ENCODE measurements around the gene SYT17.

The SYT17 gene, protein sequence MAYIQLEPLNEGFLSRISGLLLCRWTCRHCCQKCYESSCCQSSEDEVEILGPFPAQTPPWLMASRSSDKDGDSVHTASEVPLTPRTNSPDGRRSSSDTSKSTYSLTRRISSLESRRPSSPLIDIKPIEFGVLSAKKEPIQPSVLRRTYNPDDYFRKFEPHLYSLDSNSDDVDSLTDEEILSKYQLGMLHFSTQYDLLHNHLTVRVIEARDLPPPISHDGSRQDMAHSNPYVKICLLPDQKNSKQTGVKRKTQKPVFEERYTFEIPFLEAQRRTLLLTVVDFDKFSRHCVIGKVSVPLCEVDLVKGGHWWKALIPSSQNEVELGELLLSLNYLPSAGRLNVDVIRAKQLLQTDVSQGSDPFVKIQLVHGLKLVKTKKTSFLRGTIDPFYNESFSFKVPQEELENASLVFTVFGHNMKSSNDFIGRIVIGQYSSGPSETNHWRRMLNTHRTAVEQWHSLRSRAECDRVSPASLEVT

DNA sequence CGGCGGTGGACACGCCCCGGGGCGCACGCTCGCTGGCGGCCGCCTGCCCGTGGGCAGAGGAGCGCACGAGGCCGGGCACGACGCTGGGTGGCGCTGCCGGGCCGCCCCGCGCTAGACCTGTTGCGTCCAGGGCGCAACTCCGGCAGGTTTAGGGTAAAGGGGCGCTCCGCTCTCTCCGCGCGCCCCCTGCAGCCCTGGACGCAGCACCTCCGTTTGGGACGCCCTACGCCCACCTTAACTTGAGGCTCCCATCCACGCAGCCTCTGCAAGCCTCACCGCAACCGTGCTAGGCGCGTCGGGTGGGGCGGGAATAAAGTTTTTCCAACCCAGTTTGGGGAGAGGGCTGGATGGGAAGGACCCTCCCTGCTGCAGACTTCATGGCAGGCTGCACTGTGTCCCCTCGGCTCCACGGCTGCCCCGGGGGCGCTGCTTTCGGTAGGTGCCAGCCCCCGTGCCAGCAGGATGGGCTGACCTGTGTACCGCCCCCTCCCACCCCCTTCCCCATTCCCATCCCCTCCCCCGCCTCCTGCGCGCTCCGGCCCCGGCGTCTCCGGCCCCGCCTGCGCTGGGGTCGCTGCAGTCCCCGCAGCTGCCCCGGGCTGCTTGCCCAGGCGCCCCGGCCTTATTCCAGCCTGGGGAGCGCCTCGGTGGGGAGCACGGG lies at the start of gene SYT17:
Gene SYT17 (plus strand): TSS at position 531 of the 661 bp plus-strand sequence. CDS start 407 bp downstream, outside the sequence.
- DNase-seq (ENCODE audit: low read depth): no peak

DNA sequence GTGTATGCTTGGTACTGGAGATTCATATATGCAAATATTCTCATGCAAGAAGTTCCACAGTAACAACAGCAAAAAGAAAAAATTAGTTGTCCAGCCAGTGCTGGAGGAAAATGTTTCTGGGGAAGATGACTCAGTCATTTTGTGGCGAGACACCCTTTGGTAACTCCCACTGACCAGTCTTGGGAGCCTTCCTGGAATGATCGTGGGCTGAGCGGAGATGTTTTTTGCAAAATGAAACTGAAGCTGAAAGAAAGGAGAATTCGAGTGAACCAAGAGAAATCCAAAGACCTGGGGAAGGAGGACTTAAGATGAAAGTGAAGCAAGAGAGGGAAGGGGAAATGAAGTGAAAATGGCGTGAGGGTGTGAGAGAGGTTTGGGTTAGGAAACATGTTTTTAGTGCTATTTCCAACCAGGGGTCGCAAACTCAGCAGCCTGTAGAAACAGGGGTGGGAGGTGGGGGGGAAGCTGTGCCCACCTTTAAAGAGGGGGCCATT lies 49.1 kb upstream of the SYT17 start:
- TF ChIP-seq, protein P1, sequence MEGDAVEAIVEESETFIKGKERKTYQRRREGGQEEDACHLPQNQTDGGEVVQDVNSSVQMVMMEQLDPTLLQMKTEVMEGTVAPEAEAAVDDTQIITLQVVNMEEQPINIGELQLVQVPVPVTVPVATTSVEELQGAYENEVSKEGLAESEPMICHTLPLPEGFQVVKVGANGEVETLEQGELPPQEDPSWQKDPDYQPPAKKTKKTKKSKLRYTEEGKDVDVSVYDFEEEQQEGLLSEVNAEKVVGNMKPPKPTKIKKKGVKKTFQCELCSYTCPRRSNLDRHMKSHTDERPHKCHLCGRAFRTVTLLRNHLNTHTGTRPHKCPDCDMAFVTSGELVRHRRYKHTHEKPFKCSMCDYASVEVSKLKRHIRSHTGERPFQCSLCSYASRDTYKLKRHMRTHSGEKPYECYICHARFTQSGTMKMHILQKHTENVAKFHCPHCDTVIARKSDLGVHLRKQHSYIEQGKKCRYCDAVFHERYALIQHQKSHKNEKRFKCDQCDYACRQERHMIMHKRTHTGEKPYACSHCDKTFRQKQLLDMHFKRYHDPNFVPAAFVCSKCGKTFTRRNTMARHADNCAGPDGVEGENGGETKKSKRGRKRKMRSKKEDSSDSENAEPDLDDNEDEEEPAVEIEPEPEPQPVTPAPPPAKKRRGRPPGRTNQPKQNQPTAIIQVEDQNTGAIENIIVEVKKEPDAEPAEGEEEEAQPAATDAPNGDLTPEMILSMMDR (IDR thresholded peaks at IDR 0.05; ENCODE audit: low read depth, low read length, missing control alignments): no peak
- no peak for DNase-seq (ENCODE audit: low read depth)
- peak overlapping the region; percentile 44 for H3K4me3 ChIP-seq (ENCODE audit: low read depth, low read length)

More for the DNA sequence above, at the start of gene SYT17:
- TF ChIP-seq, protein P1 (IDR thresholded peaks at IDR 0.05; ENCODE audit: low read depth, low read length, missing control alignments): peak; percentile 74
- peak within 1 kb of the TSS; percentile 25 for H3K4me3 ChIP-seq (ENCODE audit: low read depth, low read length)

DNA sequence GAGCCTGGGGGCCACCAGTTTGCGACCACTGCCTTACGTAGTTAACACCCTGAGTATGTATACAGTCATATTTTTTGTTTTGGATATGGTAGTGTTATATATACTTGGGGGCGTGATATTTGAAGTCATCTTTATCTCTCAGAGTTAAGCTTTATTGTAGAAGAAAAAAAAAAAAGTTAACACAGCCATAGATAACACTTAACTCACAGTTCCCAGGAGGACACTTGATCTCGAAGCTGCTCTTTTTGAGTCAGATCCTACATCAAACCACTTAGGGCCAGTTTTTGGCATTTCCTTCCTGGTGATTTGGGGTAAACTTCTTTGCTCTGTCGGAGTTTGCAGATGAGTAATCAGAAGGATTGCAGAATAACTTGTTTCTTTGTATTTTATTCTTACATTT lies 48.5 kb upstream of the SYT17 start:
- H3K4me3 ChIP-seq (ENCODE audit: low read depth, low read length): peak overlapping the region; percentile 44; the same call in 1 of the 2 replicates
- DNase-seq (ENCODE audit: low read depth): no peak
- TF ChIP-seq, protein P1 (IDR thresholded peaks at IDR 0.05; ENCODE audit: low read depth, low read length, missing control alignments): no peak

DNA sequence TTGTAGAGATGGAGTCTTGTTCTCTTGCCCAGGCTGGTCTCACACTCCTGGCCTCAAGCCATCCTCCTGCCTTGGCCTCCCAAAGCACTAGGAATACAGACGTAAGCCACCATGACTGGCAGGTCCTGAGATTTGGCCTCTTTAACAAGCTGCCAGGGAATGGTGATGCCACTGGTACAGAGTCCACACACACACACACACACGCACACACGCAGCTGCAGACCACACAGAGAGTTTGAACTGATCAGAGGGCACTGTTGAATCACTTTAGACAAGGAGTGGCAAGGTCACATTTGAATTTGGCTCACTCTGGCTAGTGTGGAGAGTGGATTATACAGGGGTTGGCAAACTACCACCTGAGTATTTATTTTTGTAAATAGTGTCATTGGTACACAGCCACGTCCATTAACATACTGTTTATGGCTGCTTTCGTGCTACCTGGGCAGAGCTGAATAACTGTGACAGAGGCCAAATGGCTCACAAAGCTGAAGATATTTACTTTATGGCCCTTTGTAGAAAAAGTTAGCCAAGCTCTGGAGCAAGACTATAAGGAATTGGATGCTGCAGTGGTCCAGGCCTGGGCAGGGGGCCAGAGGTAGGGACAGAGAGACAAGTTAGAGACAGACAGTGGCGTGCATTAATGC lies 44.4 kb upstream of the SYT17 start:
- no peak overlapping the region for H3K4me3 ChIP-seq (ENCODE audit: low read depth, low read length)
- no peak for DNase-seq (ENCODE audit: low read depth)
- TF ChIP-seq, protein P1 (IDR thresholded peaks at IDR 0.05; ENCODE audit: low read depth, low read length, missing control alignments): no peak

DNA sequence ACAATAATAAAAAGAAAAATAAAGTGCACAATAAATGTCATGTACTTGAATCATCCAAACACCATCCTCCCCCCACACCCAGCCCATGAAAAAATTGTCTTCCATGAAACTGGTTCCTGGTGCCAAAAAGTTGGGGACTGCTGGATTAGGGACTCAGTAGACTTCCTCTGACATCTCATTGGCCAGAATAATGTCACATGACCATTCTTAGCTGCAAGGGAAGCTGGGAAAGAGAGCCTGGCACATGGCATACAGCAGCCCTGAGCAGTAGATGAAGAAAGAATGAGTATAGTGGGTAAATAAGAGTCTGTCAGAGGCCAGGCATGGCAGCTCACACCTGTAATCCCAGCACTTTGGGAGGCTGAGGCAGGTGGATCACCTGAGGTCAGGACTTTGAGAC lies 41.7 kb upstream of the SYT17 start:
- no peak overlapping the region for H3K4me3 ChIP-seq (ENCODE audit: low read depth, low read length)
- TF ChIP-seq, protein P1 (IDR thresholded peaks at IDR 0.05; ENCODE audit: low read depth, low read length, missing control alignments): no peak
- DNase-seq (ENCODE audit: low read depth): no peak

DNA sequence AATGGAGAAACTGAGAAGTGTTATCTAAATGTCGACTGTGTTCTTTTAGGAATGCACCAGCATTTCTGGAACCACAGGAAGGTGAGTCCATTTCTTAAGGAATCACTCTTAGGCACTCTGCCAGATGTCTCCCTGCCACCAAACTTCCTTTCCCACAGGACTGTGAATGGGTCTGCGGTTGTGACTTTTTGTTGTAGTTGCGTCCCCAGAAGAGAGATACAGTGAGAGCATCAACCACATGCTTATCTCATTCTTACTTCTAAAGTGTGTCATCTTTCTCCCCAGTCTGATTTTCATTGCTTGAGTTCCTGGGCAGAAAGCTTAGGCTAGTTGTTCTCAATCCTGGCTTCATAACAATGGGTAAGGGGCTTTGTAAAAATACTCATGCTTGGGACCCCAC lies 40.8 kb upstream of the SYT17 start:
- TF ChIP-seq, protein P1 (IDR thresholded peaks at IDR 0.05; ENCODE audit: low read depth, low read length, missing control alignments): no peak
- no peak for DNase-seq (ENCODE audit: low read depth)
- H3K4me3 ChIP-seq (ENCODE audit: low read depth, low read length): no peak overlapping the region

All from GM12864 (cell line).